Sigmoid colon (tissue), 7 donors: ENCODE measurements around the gene SPINK9. TPM values are rescaled to one million over a fixed set of nuclear protein-coding genes. Genes with fewer than 3 reads are reported as not detected.

ENCODE experiments used
- DNase-seq: peaks from one replicate; pipeline ENCODE4 v3.0.0-alpha.2; 2019
- H3K27ac ChIP-seq, 4 donors: fragments of 200-600 bp; sonication (generic); one replicate each; pipeline ENCODE4 v1.5.1; 2016 to 2019; ENCODE audit warnings: mild to moderate bottlenecking in 1 of 4
- H3K27me3 ChIP-seq, 3 donors: fragments of 200-600 bp; sonication (generic); one replicate each; pipeline ENCODE4 v1.5.1; 2019; ENCODE audit warnings: mild to moderate bottlenecking in 1 of 3
- H3K36me3 ChIP-seq, 4 donors: fragments of 200-600 bp; sonication (generic); one replicate each; pipeline ENCODE4 v1.5.1; 2016 to 2019
- H3K4me1 ChIP-seq, 4 donors: fragments of 200-600 bp; sonication (generic); one replicate each; pipeline ENCODE4 v1.5.1; 2017 to 2019
- H3K4me3 ChIP-seq, 4 donors: fragments of 200-600 bp; sonication (generic); one replicate each; pipeline ENCODE4 v1.5.1; 2017 to 2019; ENCODE audit warnings: mild to moderate bottlenecking in 2 of 4, moderate library complexity in 1 of 4
- H3K9me3 ChIP-seq, 4 donors: fragments of 200-600 bp in 3 of 4; sonication (generic) in 3 of 4; one replicate each; pipeline versions ENCODE4 v1.5.1 to v1.6.1; 2013 to 2019
- CTCF ChIP-seq, 4 experiments: fragments of 450-650 bp in 3 of 4; fragments of 200-600 bp in 1 of 4; IDR thresholded peaks; one replicate each; pipeline ENCODE4 v1.5.1; 2016 to 2019; ENCODE audit warnings: antibody characterized with exemption in 4 of 4, mild to moderate bottlenecking in 3 of 4, moderate library complexity in 2 of 4
- EP300 ChIP-seq, 4 donors: sonication (generic); formaldehyde crosslinking; IDR thresholded peaks; one replicate each; pipeline ENCODE4 v1.6.1; 2017; ENCODE audit warnings: antibody characterized with exemption in 4 of 4
- POLR2A ChIP-seq, 2 donors: fragments of 450-650 bp; IDR thresholded peaks; one replicate each; pipeline ENCODE4 v1.6.1; 2016; ENCODE audit warnings: antibody characterized with exemption in 2 of 2, mild to moderate bottlenecking in 2 of 2, moderate library complexity in 2 of 2
- POLR2AphosphoS5 ChIP-seq, 4 donors: sonication (generic); formaldehyde crosslinking; IDR thresholded peaks; one replicate each; pipeline ENCODE4 v1.6.1; 2017; ENCODE audit warnings: antibody characterized with exemption in 4 of 4
- WGBS, 2 donors: extraction: QIAGEN DNeasy Blood & Tissue Kit; methylation state at CpG; one replicate each; pipeline ENCODE4 v1.1.7; 2013; 5-methylcytosine and 5-hydroxymethylcytosine counted together
- intact Hi-C: fragments of 100-400 bp; cut with DNase I; formaldehyde crosslinking; loops from one replicate; pipeline ENCODE4 v1.15.1; 2023
- polyA plus RNA-seq, 3 donors: library from polyadenylated mRNA; stranded (reverse); fragments of 200-250 nt; gene quantifications; one replicate each; pipeline ENCODE4 v1.2.3, GENCODE V29; 2013
- total RNA-seq, 4 donors: library from RNA; depleted of rRNA; stranded (reverse); fragments of >200 nt; gene quantifications; one replicate each; pipeline ENCODE4 v1.1.0, GENCODE V29; 2016
- donor health status: healthy with polysubstance abuse.
- donor health status: Bipolar disorder and iron deficiency.
- donor health status: healthy.

The SPINK9 gene
- total and polyA plus RNA-seq, 7 donors: not detected

- DNase-seq: peak; percentile 98
- Histone ChIP-seq H3K27me3 (no peaks in the 10 kb centered on the region), H3K36me3 (no peaks in the 10 kb centered on the region), H3K4me3 (peak within 1 kb of the TSS; percentile 54 to 93 (median 72)), H3K4me1 (peaks cover 0 to 48% (median 33%) of the 10 kb centered on the region in 4 donors), H3K9me3 (no peaks in the 10 kb centered on the region), H3K27ac (peak within 1 kb of the TSS; percentile 79 to 95 (median 87))
- 0% methylated on average over 45 of the region's 45 CpGs for WGBS, 2 donors
- intact Hi-C loops: no loop called here
- TF ChIP-seq CTCF (IDR thresholded peaks at IDR 0.05) (no peak), POLR2AphosphoS5 (IDR thresholded peaks at IDR 0.05) (peak; percentile 94 to 96 (median 96)), POLR2A (IDR thresholded peaks at IDR 0.05) (peak; percentile 61 to 74)
Measured at GRCh38 chr5:148383564-148384379, 48.4 kb downstream of the SPINK9 start, which contains the start of gene FBXO38. Gene FBXO38 (plus strand): TSS chr5:148383958. CDS start chr5:148394777, 10,819 bp downstream.

GRCh38 chr5:148384380-148384737 lies 49.0 kb downstream of the SPINK9 start:
- peaks cover 0 to 49% (median 33%) of the 10 kb centered on the region in 4 donors for H3K4me1 ChIP-seq
- TF ChIP-seq EP300 (IDR thresholded peaks at IDR 0.05) (no peak), CTCF (IDR thresholded peaks at IDR 0.05) (no peak), POLR2AphosphoS5 (IDR thresholded peaks at IDR 0.05) (no peak), POLR2A (IDR thresholded peaks at IDR 0.05) (no peak)
- peaks cover 0 to 3% (median 0%) of the 10 kb centered on the region in 4 donors for H3K36me3 ChIP-seq
- peak overlapping the region; percentile 54 to 93 (median 72) for H3K4me3 ChIP-seq
- no peaks in the 10 kb centered on the region for H3K27me3 ChIP-seq
- H3K9me3 ChIP-seq: no peaks in the 10 kb centered on the region
- DNase-seq: no peak
- peak overlapping the region; percentile 79 to 95 (median 87) for H3K27ac ChIP-seq
- WGBS, 2 donors: 1 to 3% methylated on average over 6 of the region's 6 CpGs
- intact Hi-C loops: no loop called here

GRCh38 chr5:148385094-148385493 lies 49.7 kb downstream of the SPINK9 start:
- no peaks in the 10 kb centered on the region for H3K9me3 ChIP-seq
- peaks cover 0 to 49% (median 33%) of the 10 kb centered on the region in 4 donors for H3K4me1 ChIP-seq
- intact Hi-C loops: no loop called here
- no peaks in the 10 kb centered on the region for H3K27me3 ChIP-seq
- peak overlapping the region in 3 of 4 donors; percentile 79 to 95 (median 90) for H3K27ac ChIP-seq
- peak overlapping the region in 2 of 4 donors; percentile 83 to 93 for H3K4me3 ChIP-seq
- DNase-seq: no peak
- H3K36me3 ChIP-seq: peaks cover 0 to 5% (median 0%) of the 10 kb centered on the region in 4 donors
- TF ChIP-seq EP300 (IDR thresholded peaks at IDR 0.05) (no peak), POLR2A (IDR thresholded peaks at IDR 0.05) (no peak)
- WGBS, 2 donors: 84 to 91% methylated on average over 1 of the region's 1 CpG

- TF ChIP-seq EP300 (IDR thresholded peaks at IDR 0.05) (no peak), CTCF (IDR thresholded peaks at IDR 0.05) (no peak), POLR2A (IDR thresholded peaks at IDR 0.05) (no peak), POLR2AphosphoS5 (IDR thresholded peaks at IDR 0.05) (no peak)
- intact Hi-C loops: no loop called here
- H3K4me1 ChIP-seq: peaks cover 0 to 49% (median 35%) of the 10 kb centered on the region in 4 donors
- no peak overlapping the region for H3K4me3 ChIP-seq
- H3K27me3 ChIP-seq: no peaks in the 10 kb centered on the region
- whole genome bisulfite sequencing, 2 donors: 97 to 98% methylated on average over 1 of the region's 1 CpG
- H3K9me3 ChIP-seq: no peaks in the 10 kb centered on the region
- no peak for DNase-seq
- H3K36me3 ChIP-seq: peaks cover 0 to 5% (median 0%) of the 10 kb centered on the region in 4 donors
- H3K27ac ChIP-seq: no peak overlapping the region
Measured at GRCh38 chr5:148386041-148386440, 50.7 kb downstream of the SPINK9 start.

- no peaks in the 10 kb centered on the region for H3K9me3 ChIP-seq
- H3K36me3 ChIP-seq: peaks cover 0 to 5% (median 0%) of the 10 kb centered on the region in 4 donors
- WGBS, 2 donors: 62 to 69% methylated on average over 3 of the region's 3 CpGs
- H3K4me3 ChIP-seq: no peak overlapping the region
- peaks cover 0 to 55% (median 37%) of the 10 kb centered on the region in 4 donors for H3K4me1 ChIP-seq
- no peaks in the 10 kb centered on the region for H3K27me3 ChIP-seq
- DNase-seq: no peak
- TF ChIP-seq EP300 (IDR thresholded peaks at IDR 0.05) (no peak), POLR2A (IDR thresholded peaks at IDR 0.05) (no peak), POLR2AphosphoS5 (IDR thresholded peaks at IDR 0.05) (no peak), CTCF (IDR thresholded peaks at IDR 0.05) (no peak)
- intact Hi-C loops: no loop called here
- H3K27ac ChIP-seq: no peak overlapping the region
Measured at GRCh38 chr5:148387325-148387724, 52.0 kb downstream of the SPINK9 start.
